HUES48 (cell line): ENCODE data around the gene IGF2BP1.
"Not testable (repeated sequence)": the region's sequence is repeated elsewhere in the genome, so short reads cannot be mapped to it uniquely, and the experiment has no call there.

Source experiments
- H3K27ac ChIP-seq: one replicate; pipeline ENCODE4 v1.7.0; 2013; ENCODE audit warnings: low read depth, low read length, inconsistent platforms
- H3K27me3 ChIP-seq: 2 replicates; pipeline ENCODE4 v1.6.1; 2013; ENCODE audit warnings: mild to moderate bottlenecking, low read length; ENCODE audit not compliant: control insufficient read depth, insufficient read depth
- H3K36me3 ChIP-seq: 2 replicates; pipeline ENCODE4 v1.6.1; 2013; ENCODE audit warnings: low read length; ENCODE audit not compliant: control insufficient read depth, insufficient read depth
- H3K4me1 ChIP-seq: 2 replicates; pipeline ENCODE4 v1.6.1; 2013; ENCODE audit warnings: mild to moderate bottlenecking, low read length; ENCODE audit not compliant: control insufficient read depth, insufficient read depth
- H3K4me3 ChIP-seq: 2 replicates; pipeline ENCODE4 v1.5.1; 2013; ENCODE audit warnings: mild to moderate bottlenecking, low read depth, low read length
- H3K9ac ChIP-seq: 2 replicates; pipeline ENCODE4 v1.6.1; 2013; ENCODE audit warnings: mild to moderate bottlenecking, low read depth, low read length, moderate library complexity
- H3K9me3 ChIP-seq: 2 replicates; pipeline ENCODE4 v1.6.1; 2013; ENCODE audit warnings: low read length; ENCODE audit not compliant: control insufficient read depth, insufficient read depth

IGF2BP1 gene

DNA sequence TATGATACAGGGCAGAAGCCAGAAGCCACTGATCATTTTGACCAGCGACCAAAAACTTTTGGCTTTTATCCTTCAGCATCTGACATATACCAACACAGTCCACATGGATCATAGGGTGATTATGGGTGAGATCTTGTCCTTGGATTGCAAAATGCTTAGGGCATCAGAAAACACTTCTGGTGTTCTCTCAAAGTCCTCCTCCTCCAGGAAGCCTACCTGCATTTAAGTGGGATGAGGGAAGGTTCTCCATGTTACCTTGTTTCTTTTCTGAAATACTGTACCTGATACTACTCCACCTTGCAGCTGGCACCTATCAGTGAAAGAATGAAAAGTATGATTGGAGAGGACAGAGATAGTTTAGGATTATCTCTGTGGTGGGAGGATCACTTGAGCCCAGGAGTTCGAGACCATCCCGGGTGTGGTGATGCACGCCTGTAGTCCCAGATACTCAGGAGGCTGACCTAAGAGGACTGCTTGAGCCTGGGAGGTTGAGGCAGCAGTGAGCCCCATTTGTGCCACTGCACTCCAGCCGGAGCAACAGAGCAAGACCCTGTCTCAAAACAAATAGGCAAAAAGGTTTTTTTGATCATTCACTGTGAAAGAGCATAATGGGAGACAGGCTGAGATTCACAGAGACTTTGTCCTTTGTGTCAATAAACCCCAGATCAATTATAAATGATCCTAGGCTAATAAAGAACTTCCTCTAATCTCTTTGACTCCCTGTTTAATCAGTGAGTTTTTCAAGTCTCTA lies 88.6 kb downstream of the IGF2BP1 start:
- no peak overlapping the region for H3K4me3 ChIP-seq
- no peaks in the 10 kb centered on the region for H3K27me3 ChIP-seq
- no peak overlapping the region for H3K9ac ChIP-seq
- H3K27ac ChIP-seq: no peak overlapping the region
- H3K4me1 ChIP-seq: peaks cover 8% of the 10 kb centered on the region
- H3K9me3 ChIP-seq: no peaks in the 10 kb centered on the region
- no peaks in the 10 kb centered on the region for H3K36me3 ChIP-seq

- no peak overlapping the region for H3K4me3 ChIP-seq
- no peak overlapping the region for H3K9ac ChIP-seq
- no peaks in the 10 kb centered on the region for H3K9me3 ChIP-seq
- H3K4me1 ChIP-seq: peaks cover 8% of the 10 kb centered on the region
- H3K27ac ChIP-seq: no peak overlapping the region
- H3K27me3 ChIP-seq: no peaks in the 10 kb centered on the region
- H3K36me3 ChIP-seq: no peaks in the 10 kb centered on the region
Observed at GRCh38 chr17:49086316-49086605, 89.1 kb downstream of the IGF2BP1 start.

DNA sequence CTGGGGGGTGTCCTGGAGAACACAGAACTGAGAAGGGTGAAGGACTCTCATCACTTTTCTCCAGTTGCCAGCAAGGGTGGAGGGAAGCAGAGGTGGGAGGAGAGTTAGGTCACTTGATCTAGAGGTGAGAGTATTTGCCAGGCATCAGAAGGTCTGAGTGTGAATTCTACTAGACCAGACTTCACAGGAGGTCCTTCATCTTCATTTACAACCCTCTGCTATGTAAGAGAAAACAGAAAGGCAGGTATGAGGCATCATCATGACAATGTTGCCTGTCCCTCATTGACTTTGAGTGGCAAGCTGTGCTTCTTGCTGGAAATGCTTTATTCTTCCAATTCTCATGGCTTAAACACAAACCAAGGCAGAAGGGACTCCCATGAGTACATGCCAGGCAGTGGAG lies 89.5 kb downstream of the IGF2BP1 start:
- Histone ChIP-seq H3K27ac (peak overlapping the region; percentile 3), H3K9me3 (no peaks in the 10 kb centered on the region)

DNA sequence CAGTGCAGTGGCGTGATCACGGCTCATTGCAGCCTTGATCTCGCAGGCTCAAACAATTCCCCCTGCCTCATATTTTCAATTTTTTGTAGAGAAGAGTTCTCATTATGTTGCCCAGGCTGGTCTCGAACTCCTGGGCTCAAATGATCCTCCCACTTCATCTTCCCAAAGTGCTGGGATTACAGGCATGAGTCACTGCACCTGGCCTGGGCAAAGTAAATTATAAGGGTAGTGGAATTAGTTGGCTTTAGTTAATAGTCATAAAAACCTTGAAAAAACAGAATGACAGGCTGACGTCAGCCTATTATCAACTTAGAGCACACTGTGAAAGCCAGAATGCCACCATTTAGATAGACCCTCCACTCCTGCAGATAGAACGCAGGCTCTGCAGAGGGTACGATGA lies 91.9 kb downstream of the IGF2BP1 start:
- Histone ChIP-seq H3K27me3 (no peaks in the 10 kb centered on the region), H3K36me3 (no peaks in the 10 kb centered on the region), H3K9me3 (no peaks in the 10 kb centered on the region), H3K27ac (no peak overlapping the region), H3K9ac (no peak overlapping the region), H3K4me3 (no peak overlapping the region), H3K4me1 (peaks cover 8% of the 10 kb centered on the region)

More for the DNA sequence above, 89.5 kb downstream of the IGF2BP1 start:
- Histone ChIP-seq H3K27me3 (no peaks in the 10 kb centered on the region), H3K4me3 (no peak overlapping the region), H3K9ac (no peak overlapping the region), H3K36me3 (no peaks in the 10 kb centered on the region), H3K4me1 (peaks cover 8% of the 10 kb centered on the region)

DNA sequence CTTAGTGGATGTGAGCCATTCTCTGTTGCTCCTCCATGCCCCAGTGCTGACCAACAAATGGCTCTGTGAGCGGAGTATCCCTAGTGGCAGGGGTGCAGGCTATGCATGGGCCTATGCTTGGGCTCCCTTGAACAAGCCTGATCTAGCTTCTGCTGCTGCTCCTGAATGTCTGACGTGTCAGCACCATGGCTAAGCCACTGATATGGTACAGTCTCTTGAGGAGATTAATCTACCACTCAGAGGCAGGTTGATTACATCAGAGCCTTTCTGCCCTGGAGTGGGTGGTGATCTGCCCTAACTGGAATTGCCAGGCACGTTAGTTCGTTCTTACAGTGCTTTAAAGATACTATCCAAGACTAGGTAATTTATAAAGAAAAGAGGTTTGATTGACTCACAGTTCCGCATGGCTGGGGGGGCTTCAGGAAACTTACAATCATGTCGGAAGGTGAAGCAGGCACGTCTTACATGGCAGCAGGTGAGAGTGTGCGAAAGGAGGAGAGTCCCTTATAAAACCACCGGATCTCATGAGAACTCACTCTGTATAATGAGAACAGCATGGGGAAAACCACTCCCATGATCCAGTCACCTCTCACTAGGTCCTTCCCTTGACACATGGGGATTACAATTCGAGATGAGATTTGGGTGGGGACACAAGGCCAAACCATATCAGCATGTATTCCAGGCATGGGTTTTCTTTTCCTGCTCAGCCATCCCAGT lies 93.9 kb downstream of the IGF2BP1 start:
- no peak overlapping the region for H3K27ac ChIP-seq
- H3K9ac ChIP-seq: no peak overlapping the region
- H3K36me3 ChIP-seq: no peaks in the 10 kb centered on the region
- peaks cover 8% of the 10 kb centered on the region for H3K4me1 ChIP-seq
- no peaks in the 10 kb centered on the region for H3K9me3 ChIP-seq
- H3K27me3 ChIP-seq: no peaks in the 10 kb centered on the region
- H3K4me3 ChIP-seq: no peak overlapping the region

GRCh38 chr17:49093131-49093530 lies 95.9 kb downstream of the IGF2BP1 start:
- Histone ChIP-seq H3K27me3 (no peaks in the 10 kb centered on the region), H3K9ac (no peak overlapping the region), H3K36me3 (no peaks in the 10 kb centered on the region), H3K4me1 (no peaks in the 10 kb centered on the region), H3K27ac (no peak overlapping the region), H3K4me3 (no peak overlapping the region), H3K9me3 (no peaks in the 10 kb centered on the region)

- Histone ChIP-seq H3K36me3 (no peaks in the 10 kb centered on the region), H3K9me3 (no peaks in the 10 kb centered on the region), H3K4me3 (no peak overlapping the region), H3K27me3 (no peaks in the 10 kb centered on the region), H3K9ac (no peak overlapping the region), H3K27ac (no peak overlapping the region), H3K4me1 (no peaks in the 10 kb centered on the region)
Observed at GRCh38 chr17:49100601-49101000, 103.4 kb downstream of the IGF2BP1 start.

GRCh38 chr17:49101054-49101534 lies 103.9 kb downstream of the IGF2BP1 start:
- Histone ChIP-seq H3K9me3 (no peaks in the 10 kb centered on the region), H3K4me3 (no peak overlapping the region), H3K27ac (no peak overlapping the region)

DNA sequence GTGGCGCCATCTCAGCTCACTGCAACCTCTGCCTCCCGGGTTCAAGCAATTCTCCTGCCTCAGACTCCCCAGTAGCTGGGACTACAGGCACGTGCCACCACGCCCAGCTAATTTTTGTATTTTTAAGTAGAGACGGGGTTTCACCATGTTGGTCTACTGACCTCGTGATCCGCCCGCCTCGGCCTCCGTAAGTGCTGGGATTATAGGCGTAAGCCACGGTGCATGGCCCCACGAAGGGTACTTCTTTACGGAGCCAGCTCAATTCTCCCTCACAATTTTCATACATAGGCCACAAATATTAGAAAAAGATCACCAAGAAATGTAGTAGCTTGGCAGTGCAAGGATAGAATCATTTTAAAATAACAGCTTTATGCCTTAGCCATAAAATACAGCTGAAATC lies 106.2 kb downstream of the IGF2BP1 start:
- not testable (repeated sequence) for H3K9ac ChIP-seq, H3K27me3 ChIP-seq, H3K4me3 ChIP-seq, H3K9me3 ChIP-seq, H3K27ac ChIP-seq, H3K36me3 ChIP-seq
- peaks cover 19% of the 10 kb centered on the region for H3K4me1 ChIP-seq

More at GRCh38 chr17:49101054-49101534, 103.9 kb downstream of the IGF2BP1 start:
- Histone ChIP-seq H3K36me3 (no peaks in the 10 kb centered on the region), H3K27me3 (no peaks in the 10 kb centered on the region), H3K9ac (no peak overlapping the region), H3K4me1 (peaks cover 2% of the 10 kb centered on the region; the same call in 1 of the 2 replicates)

DNA sequence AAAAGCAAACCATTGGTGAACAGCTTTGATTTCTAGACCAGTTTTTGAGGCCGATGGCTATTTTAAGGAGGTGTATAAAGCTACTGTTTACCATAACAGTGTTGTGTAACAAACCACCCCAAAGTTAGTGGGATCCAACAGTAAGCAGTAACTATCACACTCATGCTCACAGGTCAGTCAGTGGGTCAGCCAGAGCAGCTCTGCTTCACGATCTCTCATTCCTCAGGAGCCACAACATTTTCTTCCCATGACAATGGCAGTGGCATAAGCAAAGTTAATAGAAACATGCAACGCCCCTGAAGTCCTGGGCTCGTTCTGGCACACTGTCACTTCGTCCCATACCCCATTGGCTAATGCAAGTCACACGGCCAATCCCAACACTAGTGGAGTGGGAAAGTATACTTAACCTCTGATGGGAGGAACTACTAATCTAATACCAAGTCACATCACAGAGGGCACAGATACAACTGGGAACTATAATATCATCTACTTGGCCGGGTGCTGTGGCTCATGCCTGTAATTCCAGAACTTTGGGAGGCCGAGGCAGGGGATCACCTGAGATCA lies 107.4 kb downstream of the IGF2BP1 start:
- Histone ChIP-seq H3K4me3 (no peak overlapping the region), H3K27ac (no peak overlapping the region), H3K9ac (no peak overlapping the region), H3K36me3 (no peaks in the 10 kb centered on the region), H3K27me3 (no peaks in the 10 kb centered on the region), H3K9me3 (no peaks in the 10 kb centered on the region), H3K4me1 (peaks cover 29% of the 10 kb centered on the region)
